K562 (cell line): Measurements from ENCODE around the gene INO80E. TPM values are rescaled to one million over a fixed set of nuclear protein-coding genes. Genes with fewer than 3 reads are reported as not detected.
A peak's percentile ranks its signal among the peaks of the same experiment; 100 is the strongest.

Experiments
- ADNP ChIP-seq: fragments of 200-800 bp; sonication (Bioruptor generic); IDR thresholded peaks from 2 replicates; pipeline ENCODE4 v1.6.1; 2016; ENCODE audit warnings: missing genetic modification characterization, missing compliant biosample characterization
- FIP1L1 ChIP-seq: fragments of 200-400 bp; formaldehyde crosslinking; IDR thresholded peaks from 2 replicates; pipeline ENCODE4 v1.6.1; 2018; ENCODE audit warnings: mild to moderate bottlenecking, low read depth, low read length; ENCODE audit not compliant: poor library complexity, severe bottlenecking
- HDAC1 ChIP-seq, 2 experiments: fragments of 450-650 bp; IDR thresholded peaks; 2 replicates each; pipeline ENCODE4 v1.6.1; 2016 to 2017; ENCODE audit warnings: inconsistent platforms in 1 of 2, mild to moderate bottlenecking in 1 of 2, moderate library complexity in 1 of 2
- MAFG ChIP-seq: fragments of 450-650 bp; conservative IDR thresholded peaks from 2 replicates; pipeline ENCODE4 v1.6.1; 2016; ENCODE audit warnings: missing genetic modification characterization, missing compliant biosample characterization
- NELFE ChIP-seq: IDR thresholded peaks from 2 replicates; pipeline ENCODE4 v1.6.1; 2011; ENCODE audit warnings: mild to moderate bottlenecking; ENCODE audit not compliant: insufficient read depth, insufficient read length
- PHF21A ChIP-seq: fragments of 450-650 bp; IDR thresholded peaks from 2 replicates; pipeline ENCODE4 v1.6.1; 2017; ENCODE audit warnings: low read depth, borderline replicate concordance
- POLR2H ChIP-seq: IDR thresholded peaks from 2 replicates; pipeline ENCODE4 v1.6.1; 2016; ENCODE audit warnings: missing genetic modification characterization, low read depth, mild to moderate bottlenecking, control low read depth, missing compliant biosample characterization, moderate library complexity
- POLR3A ChIP-seq: IDR thresholded peaks from 2 replicates; pipeline ENCODE4 v1.6.1; 2011; ENCODE audit warnings: borderline replicate concordance, mild to moderate bottlenecking, moderate library complexity; ENCODE audit not compliant: insufficient read length, insufficient read depth; ENCODE audit errors: extremely low read depth
- POU5F1 ChIP-seq: fragments of 150-350 bp; IDR thresholded peaks from 2 replicates; pipeline ENCODE4 v1.6.1; 2014; ENCODE audit warnings: borderline replicate concordance, low read length, low read depth, mild to moderate bottlenecking; ENCODE audit not compliant: partially characterized antibody
- PTBP1 ChIP-seq: fragments of 200-400 bp; formaldehyde crosslinking; IDR thresholded peaks from 2 replicates; pipeline ENCODE4 v1.6.1; 2017; ENCODE audit warnings: low read depth, low read length
- SAFB ChIP-seq: fragments of 200-400 bp; formaldehyde crosslinking; IDR thresholded peaks from 2 replicates; pipeline ENCODE4 v1.6.1; 2017; ENCODE audit warnings: low read depth, low read length, borderline replicate concordance
- SOX6 ChIP-seq: fragments of 450-650 bp; IDR thresholded peaks from 2 replicates; pipeline ENCODE4 v1.6.1; 2014; ENCODE audit warnings: mild to moderate bottlenecking
- ZNF134 ChIP-seq: fragments of 250-450 bp; sonication (Bioruptor Pico); conservative IDR thresholded peaks from 2 replicates; pipeline ENCODE4 v1.4.0; 2020
- polyA plus RNA-seq, 8 experiments: library from polyadenylated mRNA; depleted of rRNA in 4 of 8; stranded (reverse) in 5 of 8; unstranded in 3 of 8; fragments of >200 nt; fragmentation: Nextera tagmentation in 2 of 8; fragmentation: Illumina TruSeq in 1 of 8; extraction: Ambion mirVana in 2 of 8; extraction: Trizol in 1 of 8; gene quantifications; 2 replicates each; pipeline versions ENCODE4 v1.2.1 to v1.2.3, GENCODE V29; 2011 to 2014; ENCODE audit warnings: inconsistent platforms in 1 of 8, missing spikeins in 1 of 8
- total RNA-seq, 7 experiments: library from RNA; depleted of rRNA in 6 of 7; stranded (reverse); fragments of >200 nt in 6 of 7; fragmentation: Illumina TruSeq in 2 of 7; extraction: Trizol in 2 of 7; gene quantifications; 2 replicates each; pipeline versions ENCODE4 v1.2.1 to v1.2.3, GENCODE V29; 2011 to 2021; ENCODE audit warnings: low replicate concordance in 1 of 7
- TF ChIP-seq, protein P1 (sequence below): sonication (generic); formaldehyde crosslinking; IDR thresholded peaks from 2 replicates; pipeline ENCODE4 v1.8.1; 2023; ENCODE audit warnings: mild to moderate bottlenecking, missing genetic modification reagents
- TF ChIP-seq, protein P2 (sequence below): sonication (generic); formaldehyde crosslinking; IDR thresholded peaks from 2 replicates; pipeline ENCODE4 v1.8.0; 2022; ENCODE audit warnings: mild to moderate bottlenecking, missing genetic modification reagents, borderline replicate concordance
- TF ChIP-seq, protein P3 (sequence below), 2 experiments: IDR thresholded peaks; 2 replicates each; pipeline ENCODE4 v1.6.1; 2011; ENCODE audit warnings: borderline replicate concordance in 1 of 2, control low read depth in 1 of 2, low read depth in 1 of 2, low read length in 1 of 2, mild to moderate bottlenecking in 1 of 2, mixed read lengths in 1 of 2, moderate library complexity in 1 of 2; ENCODE audit not compliant: insufficient read depth in 1 of 2, insufficient read length in 1 of 2, poor library complexity in 1 of 2, severe bottlenecking in 1 of 2; ENCODE audit errors: extremely low read depth in 1 of 2
- TF ChIP-seq, protein P4 (sequence below): sonication (generic); formaldehyde crosslinking; IDR thresholded peaks from 2 replicates; pipeline ENCODE4 v1.8.0; 2022; ENCODE audit warnings: mild to moderate bottlenecking, low read depth, missing genetic modification reagents
- TF ChIP-seq, protein P5 (sequence below): fragments of 250-450 bp; sonication (Bioruptor Pico); IDR thresholded peaks from 2 replicates; pipeline ENCODE4 v1.4.0; 2020; ENCODE audit warnings: mild to moderate bottlenecking, moderate library complexity

Gene INO80E
- total and polyA plus RNA-seq, 9 of the 15 experiments (the other 6 are each of a cell fraction or from before 2014, with no cell fraction given) = 0.31 to 102 (median 49.3) TPM

DNA sequence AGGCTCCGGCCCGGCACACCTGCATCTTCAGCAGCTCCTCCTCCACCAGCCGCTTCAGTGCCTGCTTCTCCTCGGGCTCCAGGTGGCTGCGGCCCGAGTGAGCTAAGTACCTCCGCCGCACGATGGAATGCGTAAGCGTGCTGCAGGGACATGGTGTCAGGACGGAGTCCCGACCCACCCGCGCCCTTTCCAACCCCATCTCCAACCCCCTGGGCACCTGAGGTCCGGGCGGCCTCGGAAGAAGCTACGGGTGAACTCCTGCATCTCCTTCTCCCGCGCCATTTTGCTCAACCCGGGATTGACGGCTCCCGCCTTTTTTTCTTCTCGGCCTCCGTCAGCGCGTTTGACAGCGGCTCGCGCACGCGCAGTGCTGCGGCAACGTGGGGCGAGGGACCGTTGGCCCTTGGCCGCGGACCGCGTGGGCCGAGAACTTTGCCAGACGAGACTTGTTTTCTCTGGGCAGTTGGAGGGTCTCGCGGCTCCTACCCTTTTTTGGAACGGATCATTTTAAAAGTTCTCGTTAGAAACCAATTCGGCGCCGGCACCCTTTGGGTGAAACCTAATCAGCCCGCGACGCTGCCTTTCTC lies 624 bp upstream of the INO80E start, which contains the start of gene HIRIP3 (continued):
- TF ChIP-seq, protein P1, sequence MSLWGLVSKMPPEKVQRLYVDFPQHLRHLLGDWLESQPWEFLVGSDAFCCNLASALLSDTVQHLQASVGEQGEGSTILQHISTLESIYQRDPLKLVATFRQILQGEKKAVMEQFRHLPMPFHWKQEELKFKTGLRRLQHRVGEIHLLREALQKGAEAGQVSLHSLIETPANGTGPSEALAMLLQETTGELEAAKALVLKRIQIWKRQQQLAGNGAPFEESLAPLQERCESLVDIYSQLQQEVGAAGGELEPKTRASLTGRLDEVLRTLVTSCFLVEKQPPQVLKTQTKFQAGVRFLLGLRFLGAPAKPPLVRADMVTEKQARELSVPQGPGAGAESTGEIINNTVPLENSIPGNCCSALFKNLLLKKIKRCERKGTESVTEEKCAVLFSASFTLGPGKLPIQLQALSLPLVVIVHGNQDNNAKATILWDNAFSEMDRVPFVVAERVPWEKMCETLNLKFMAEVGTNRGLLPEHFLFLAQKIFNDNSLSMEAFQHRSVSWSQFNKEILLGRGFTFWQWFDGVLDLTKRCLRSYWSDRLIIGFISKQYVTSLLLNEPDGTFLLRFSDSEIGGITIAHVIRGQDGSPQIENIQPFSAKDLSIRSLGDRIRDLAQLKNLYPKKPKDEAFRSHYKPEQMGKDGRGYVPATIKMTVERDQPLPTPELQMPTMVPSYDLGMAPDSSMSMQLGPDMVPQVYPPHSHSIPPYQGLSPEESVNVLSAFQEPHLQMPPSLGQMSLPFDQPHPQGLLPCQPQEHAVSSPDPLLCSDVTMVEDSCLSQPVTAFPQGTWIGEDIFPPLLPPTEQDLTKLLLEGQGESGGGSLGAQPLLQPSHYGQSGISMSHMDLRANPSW (CRISPR knock-in tag) = no peak; the same call in 1 of the 2 replicates
- TF ChIP-seq POLR2H (tag) = no peak
- no peak for TF ChIP-seq MAFG (tag)
- no peak for TF ChIP-seq PHF21A
- TF ChIP-seq HDAC1 (IDR thresholded peaks at IDR 0.05) = peak in 1 of 2 experiments; percentile 67; a peak in 1 of 4 replicates
- TF ChIP-seq ZNF134 (CRISPR knock-in tag) = no peak
- no peak for TF ChIP-seq POLR3A
- TF ChIP-seq, protein P2, sequence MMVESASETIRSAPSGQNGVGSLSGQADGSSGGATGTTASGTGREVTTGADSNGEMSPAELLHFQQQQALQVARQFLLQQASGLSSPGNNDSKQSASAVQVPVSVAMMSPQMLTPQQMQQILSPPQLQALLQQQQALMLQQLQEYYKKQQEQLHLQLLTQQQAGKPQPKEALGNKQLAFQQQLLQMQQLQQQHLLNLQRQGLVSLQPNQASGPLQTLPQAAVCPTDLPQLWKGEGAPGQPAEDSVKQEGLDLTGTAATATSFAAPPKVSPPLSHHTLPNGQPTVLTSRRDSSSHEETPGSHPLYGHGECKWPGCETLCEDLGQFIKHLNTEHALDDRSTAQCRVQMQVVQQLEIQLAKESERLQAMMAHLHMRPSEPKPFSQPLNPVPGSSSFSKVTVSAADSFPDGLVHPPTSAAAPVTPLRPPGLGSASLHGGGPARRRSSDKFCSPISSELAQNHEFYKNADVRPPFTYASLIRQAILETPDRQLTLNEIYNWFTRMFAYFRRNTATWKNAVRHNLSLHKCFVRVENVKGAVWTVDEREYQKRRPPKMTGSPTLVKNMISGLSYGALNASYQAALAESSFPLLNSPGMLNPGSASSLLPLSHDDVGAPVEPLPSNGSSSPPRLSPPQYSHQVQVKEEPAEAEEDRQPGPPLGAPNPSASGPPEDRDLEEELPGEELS (CRISPR knock-in tag) = 0 out of 2 replicates have a peak, but pooled peaks have one; percentile 76
- no peak for TF ChIP-seq NELFE
- TF ChIP-seq SOX6 = no peak
- peak; percentile 59 for TF ChIP-seq FIP1L1
- peak; percentile 78 for TF ChIP-seq POU5F1
- no peak for TF ChIP-seq ADNP (tag)
- TF ChIP-seq SAFB = no peak
- TF ChIP-seq, protein P3, sequence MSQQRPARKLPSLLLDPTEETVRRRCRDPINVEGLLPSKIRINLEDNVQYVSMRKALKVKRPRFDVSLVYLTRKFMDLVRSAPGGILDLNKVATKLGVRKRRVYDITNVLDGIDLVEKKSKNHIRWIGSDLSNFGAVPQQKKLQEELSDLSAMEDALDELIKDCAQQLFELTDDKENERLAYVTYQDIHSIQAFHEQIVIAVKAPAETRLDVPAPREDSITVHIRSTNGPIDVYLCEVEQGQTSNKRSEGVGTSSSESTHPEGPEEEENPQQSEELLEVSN (IDR thresholded peaks at IDR 0.05; ENCODE audit: borderline replicate concordance in 1 of 2, extremely low read depth in 1 of 2, insufficient read depth in 1 of 2, insufficient read length in 1 of 2, low read depth in 1 of 2, low read length in 1 of 2, poor library complexity in 1 of 2, severe bottlenecking in 1 of 2) = peak; percentile 98
- no peak for TF ChIP-seq PTBP1
- TF ChIP-seq, protein P4, sequence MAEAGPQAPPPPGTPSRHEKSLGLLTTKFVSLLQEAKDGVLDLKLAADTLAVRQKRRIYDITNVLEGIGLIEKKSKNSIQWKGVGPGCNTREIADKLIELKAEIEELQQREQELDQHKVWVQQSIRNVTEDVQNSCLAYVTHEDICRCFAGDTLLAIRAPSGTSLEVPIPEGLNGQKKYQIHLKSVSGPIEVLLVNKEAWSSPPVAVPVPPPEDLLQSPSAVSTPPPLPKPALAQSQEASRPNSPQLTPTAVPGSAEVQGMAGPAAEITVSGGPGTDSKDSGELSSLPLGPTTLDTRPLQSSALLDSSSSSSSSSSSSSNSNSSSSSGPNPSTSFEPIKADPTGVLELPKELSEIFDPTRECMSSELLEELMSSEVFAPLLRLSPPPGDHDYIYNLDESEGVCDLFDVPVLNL (CRISPR knock-in tag) = no peak
- TF ChIP-seq, protein P5, sequence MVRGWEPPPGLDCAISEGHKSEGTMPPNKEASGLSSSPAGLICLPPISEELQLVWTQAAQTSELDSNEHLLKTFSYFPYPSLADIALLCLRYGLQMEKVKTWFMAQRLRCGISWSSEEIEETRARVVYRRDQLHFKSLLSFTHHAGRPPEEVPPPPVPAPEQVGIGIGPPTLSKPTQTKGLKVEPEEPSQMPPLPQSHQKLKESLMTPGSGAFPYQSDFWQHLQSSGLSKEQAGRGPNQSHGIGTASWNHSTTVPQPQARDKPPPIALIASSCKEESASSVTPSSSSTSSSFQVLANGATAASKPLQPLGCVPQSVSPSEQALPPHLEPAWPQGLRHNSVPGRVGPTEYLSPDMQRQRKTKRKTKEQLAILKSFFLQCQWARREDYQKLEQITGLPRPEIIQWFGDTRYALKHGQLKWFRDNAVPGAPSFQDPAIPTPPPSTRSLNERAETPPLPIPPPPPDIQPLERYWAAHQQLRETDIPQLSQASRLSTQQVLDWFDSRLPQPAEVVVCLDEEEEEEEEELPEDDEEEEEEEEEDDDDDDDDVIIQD (CRISPR knock-in tag) = no peak
